GM18511 (cell line): ENCODE results near the gene HOXB7.

Source experiments
- ATAC-seq: cut with Tn5 transposase; IDR thresholded peaks from one replicate; pipeline ENCODE4 v1.9.1; 2021; ENCODE audit warnings: mild to moderate bottlenecking, moderate library complexity; ENCODE audit not compliant: unreplicated experiment

Gene HOXB7

GRCh38 chr17:48596735-48597527, 13.9 kb downstream of the HOXB7 start:
- no peak for ATAC-seq

GRCh38 chr17:48596000-48596734, 14.7 kb downstream of the HOXB7 start:
- ATAC-seq = no peak

GRCh38 chr17:48595278-48595999, 15.4 kb downstream of the HOXB7 start:
- ATAC-seq = no peak

- no peak for ATAC-seq
These were observed 16.1 kb downstream of the HOXB7 start for GRCh38 chr17:48594538-48595277.

GRCh38 chr17:48593840-48594537, 16.8 kb downstream of the HOXB7 start:
- no peak for ATAC-seq

GRCh38 chr17:48593126-48593829, 17.5 kb downstream of the HOXB7 start, which contains the start of gene HOXB5:
TSS of gene HOXB5 (minus strand) at chr17:48593779. CDS start at chr17:48593682, 97 bp downstream.
- no peak for ATAC-seq

GRCh38 chr17:48592577-48592976, 18.2 kb downstream of the HOXB7 start:
- no peak for ATAC-seq

GRCh38 chr17:48592057-48592514, 18.7 kb downstream of the HOXB7 start:
- ATAC-seq = no peak

- ATAC-seq = no peak
These were observed 19.4 kb downstream of the HOXB7 start for GRCh38 chr17:48591255-48592056.

GRCh38 chr17:48590607-48591161, 20.1 kb downstream of the HOXB7 start:
- no peak for ATAC-seq

- no peak for ATAC-seq
These were observed 20.8 kb downstream of the HOXB7 start, which contains the start of gene HOXB3 for GRCh38 chr17:48589831-48590606. TSS of gene HOXB3 (minus strand) at chr17:48590241. CDS start at chr17:48552474, 37,767 bp downstream.

- ATAC-seq = no peak
These were observed 21.6 kb downstream of the HOXB7 start for GRCh38 chr17:48589060-48589830.

GRCh38 chr17:48588528-48588927, 22.3 kb downstream of the HOXB7 start:
- ATAC-seq = no peak

- ATAC-seq = no peak
These were observed 22.8 kb downstream of the HOXB7 start for GRCh38 chr17:48588074-48588415.

GRCh38 chr17:48587276-48588073, 23.3 kb downstream of the HOXB7 start:
- ATAC-seq = no peak
